WTC11 (cell line): Measurements from ENCODE around the gene MALAT1. TPM values are rescaled to one million over a fixed set of nuclear protein-coding genes. Genes with fewer than 3 reads are reported as not detected.
A peak's percentile ranks its signal among the peaks of the same experiment; 100 is the strongest.

ENCODE experiments used
- AR ChIP-seq: fragments of 250-450 bp; sonication (Bioruptor Pico); IDR thresholded peaks from 2 replicates; pipeline ENCODE4 v1.9.0; 2021; ENCODE audit warnings: mild to moderate bottlenecking
- ATF1 ChIP-seq: sonication (generic); formaldehyde crosslinking; IDR thresholded peaks from 2 replicates; pipeline ENCODE4 v1.8.1; 2023; ENCODE audit warnings: mild to moderate bottlenecking, moderate library complexity, missing genetic modification reagents
- ATF3 ChIP-seq: sonication (generic); formaldehyde crosslinking; conservative IDR thresholded peaks from 2 replicates; pipeline ENCODE4 v1.8.1; 2022; ENCODE audit warnings: mild to moderate bottlenecking, missing genetic modification reagents
- CBFB ChIP-seq: sonication (generic); formaldehyde crosslinking; IDR thresholded peaks from 2 replicates; pipeline ENCODE4 v1.8.1; 2022; ENCODE audit warnings: mild to moderate bottlenecking, low read depth, missing genetic modification reagents
- ESRRA ChIP-seq: sonication (generic); formaldehyde crosslinking; IDR thresholded peaks from 2 replicates; pipeline ENCODE4 v1.8.1; 2022; ENCODE audit warnings: mild to moderate bottlenecking, missing genetic modification reagents, borderline replicate concordance
- ETV6 ChIP-seq: sonication (generic); formaldehyde crosslinking; IDR thresholded peaks from 2 replicates; pipeline ENCODE4 v1.8.1; 2022; ENCODE audit warnings: mild to moderate bottlenecking, missing genetic modification reagents
- FOXJ3 ChIP-seq: sonication (generic); formaldehyde crosslinking; IDR thresholded peaks from 2 replicates; pipeline ENCODE4 v1.9.0; 2021; ENCODE audit warnings: missing genetic modification reagents, mild to moderate bottlenecking, borderline replicate concordance
- FOXK1 ChIP-seq: sonication (generic); formaldehyde crosslinking; IDR thresholded peaks from 2 replicates; pipeline ENCODE4 v1.8.0; 2022; ENCODE audit warnings: mild to moderate bottlenecking, moderate library complexity, missing genetic modification reagents
- FOXP4 ChIP-seq: sonication (generic); formaldehyde crosslinking; IDR thresholded peaks from 2 replicates; pipeline ENCODE4 v1.8.0; 2022; ENCODE audit warnings: mild to moderate bottlenecking, missing genetic modification reagents
- GABPB1 ChIP-seq: sonication (generic); formaldehyde crosslinking; IDR thresholded peaks from 2 replicates; pipeline ENCODE4 v1.8.1; 2023; ENCODE audit warnings: mild to moderate bottlenecking, missing genetic modification reagents
- IRF2 ChIP-seq: sonication (generic); formaldehyde crosslinking; IDR thresholded peaks from 2 replicates; pipeline ENCODE4 v1.8.0; 2022; ENCODE audit warnings: low read depth, missing genetic modification reagents, borderline replicate concordance
- NR3C1 ChIP-seq: sonication (generic); formaldehyde crosslinking; conservative IDR thresholded peaks from 2 replicates; pipeline ENCODE4 v1.8.1; 2023; ENCODE audit warnings: low read depth, mild to moderate bottlenecking, missing genetic modification reagents
- SMAD4 ChIP-seq: sonication (generic); formaldehyde crosslinking; IDR thresholded peaks from 2 replicates; pipeline ENCODE4 v1.8.0; 2022; ENCODE audit warnings: mild to moderate bottlenecking, missing genetic modification reagents
- SP1 ChIP-seq: sonication (generic); formaldehyde crosslinking; conservative IDR thresholded peaks from 2 replicates; pipeline ENCODE4 v1.8.1; 2022; ENCODE audit warnings: missing genetic modification reagents
- TP53 ChIP-seq: sonication (generic); formaldehyde crosslinking; IDR thresholded peaks from 2 replicates; pipeline ENCODE4 v1.8.1; 2023; ENCODE audit warnings: mild to moderate bottlenecking, missing genetic modification reagents
- USF1 ChIP-seq: sonication (generic); formaldehyde crosslinking; IDR thresholded peaks from 2 replicates; pipeline ENCODE4 v1.8.0; 2022; ENCODE audit warnings: mild to moderate bottlenecking, missing genetic modification reagents
- USF2 ChIP-seq: sonication (generic); formaldehyde crosslinking; IDR thresholded peaks from 2 replicates; pipeline ENCODE4 v1.8.1; 2023; ENCODE audit warnings: mild to moderate bottlenecking, missing genetic modification reagents, moderate library complexity
- ZNF416 ChIP-seq: fragments of 250-450 bp; sonication (Bioruptor Pico); IDR thresholded peaks from 2 replicates; pipeline ENCODE4 v1.9.0; 2021; ENCODE audit warnings: mild to moderate bottlenecking, inconsistent platforms
- ZNF425 ChIP-seq: fragments of 250-450 bp; sonication (Bioruptor Pico); conservative IDR thresholded peaks from 2 replicates; pipeline ENCODE4 v1.9.0; 2021; ENCODE audit warnings: mild to moderate bottlenecking
- ZNF532 ChIP-seq: fragments of 250-450 bp; sonication (Bioruptor Pico); IDR thresholded peaks from 2 replicates; pipeline ENCODE4 v1.9.0; 2021; ENCODE audit warnings: mild to moderate bottlenecking, borderline replicate concordance
- ZNF671 ChIP-seq: fragments of 250-450 bp; sonication (Bioruptor Pico); IDR thresholded peaks from 2 replicates; pipeline ENCODE4 v1.8.0; 2021; ENCODE audit warnings: mild to moderate bottlenecking
- ZSCAN18 ChIP-seq: fragments of 250-450 bp; sonication (Bioruptor Pico); IDR thresholded peaks from 2 replicates; pipeline ENCODE4 v2.1.2; 2022; ENCODE audit warnings: mild to moderate bottlenecking, moderate library complexity
- total RNA-seq: library from RNA; stranded (reverse); gene quantifications from 3 replicates; pipeline ENCODE4 v1.2.3, GENCODE V29; 2021

The MALAT1 gene
- total RNA-seq, 1 experiment from 2014 or later, result 1,830 TPM

- TF ChIP-seq AR (no peak), FOXJ3 (no peak), GABPB1 (CRISPR knock-in tag) (peak; percentile 99), TP53 (CRISPR knock-in tag) (no peak), ZNF425 (CRISPR knock-in tag) (no peak), SP1 (CRISPR knock-in tag) (no peak), ZSCAN18 (no peak), FOXK1 (CRISPR knock-in tag) (0 out of 2 replicates have a peak, but pooled peaks have one; percentile 45), SMAD4 (CRISPR knock-in tag) (no peak), CBFB (CRISPR knock-in tag) (no peak), ATF1 (no peak), ZNF532 (no peak), ATF3 (CRISPR knock-in tag) (peak; percentile 98), ETV6 (CRISPR knock-in tag) (no peak), NR3C1 (no peak), FOXP4 (CRISPR knock-in tag) (no peak), USF2 (peak; percentile 98), ZNF416 (no peak), USF1 (CRISPR knock-in tag) (peak; percentile 98), ESRRA (CRISPR knock-in tag) (no peak), IRF2 (no peak), ZNF671 (CRISPR knock-in tag) (no peak; the same call in 1 of the 2 replicates)
Observed at GRCh38 chr11:65487467-65488272, 11.2 kb upstream of the MALAT1 start (continued).
